Stimulated activated CD8-positive, alpha-beta memory T cell treated with anti-CD3 and anti-CD28 coated beads, Interleukin-4, amount 100 ng/mL, for 1 hour (primary cell): ENCODE results near the gene PARM1.

Source experiments
- DNase-seq, 2 donors: peaks; one replicate each; pipeline ENCODE4 v3.0.0-alpha.2; 2020; ENCODE audit warnings: low read depth in 2 of 2, low spot score in 1 of 2

PARM1 gene

GRCh38 chr4:75069493-75070074 lies 136.7 kb downstream of the PARM1 start:
- no peak for DNase-seq

DNA sequence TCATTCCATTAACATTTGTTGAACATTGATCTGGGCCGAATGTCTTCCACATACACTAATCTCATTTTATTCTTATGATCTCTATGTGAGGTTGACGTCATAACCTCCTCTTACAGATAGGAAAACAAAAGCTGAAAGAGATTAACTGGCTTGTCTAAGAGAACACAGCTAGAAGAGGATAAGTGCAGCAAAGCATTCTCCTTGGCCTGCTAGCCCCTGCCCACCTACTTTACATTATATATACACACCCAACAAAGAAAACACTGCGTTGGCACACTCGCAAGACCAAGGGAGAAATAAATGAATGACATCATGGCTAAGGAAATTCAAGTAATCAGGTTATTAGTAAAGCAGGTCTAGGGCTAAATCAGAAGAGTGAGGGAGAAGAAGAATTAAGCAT lies 138.4 kb downstream of the PARM1 start:
- DNase-seq = no peak

GRCh38 chr4:75080888-75081287 lies 148.0 kb downstream of the PARM1 start:
- DNase-seq = no peak

GRCh38 chr4:75081561-75081960 lies 148.6 kb downstream of the PARM1 start:
- DNase-seq = no peak

DNA sequence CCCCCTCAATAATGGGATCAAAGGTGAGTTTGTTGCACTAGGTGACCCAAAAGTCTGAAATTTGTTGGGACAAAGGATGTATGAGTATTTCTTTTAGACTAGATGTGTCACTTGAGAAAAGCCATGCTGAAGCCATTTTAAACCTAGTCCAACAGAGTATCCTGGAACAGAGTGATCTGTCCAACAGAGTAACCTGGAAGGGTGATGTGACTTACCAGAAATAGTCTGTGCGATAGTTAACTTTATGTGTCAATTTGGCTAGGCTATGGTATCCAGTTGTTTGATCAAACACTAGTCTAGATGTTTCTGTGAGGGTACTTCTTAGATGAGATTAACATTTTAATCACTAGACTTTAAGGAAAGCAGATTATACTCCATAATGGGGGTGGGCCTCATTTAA lies 154.5 kb downstream of the PARM1 start:
- no peak for DNase-seq

DNA sequence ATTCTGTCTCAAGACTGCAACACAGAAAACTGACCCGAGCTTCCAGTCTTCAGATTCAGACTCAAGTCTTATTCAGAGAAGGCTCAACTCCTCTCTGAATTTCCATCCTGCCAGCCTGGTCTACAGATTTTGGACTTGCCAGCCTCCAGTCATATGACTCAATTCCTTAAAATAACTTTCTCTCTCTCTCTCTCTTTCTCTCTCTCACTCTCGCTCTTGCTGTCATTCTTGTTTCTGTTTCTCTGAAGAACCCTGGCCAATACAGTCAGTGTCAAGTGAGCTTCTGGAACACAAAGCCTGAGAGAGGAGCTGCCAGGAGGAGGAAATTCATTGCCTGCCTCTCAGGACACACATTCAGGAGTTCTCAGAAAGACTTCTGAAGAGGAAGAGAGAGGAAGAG lies 154.9 kb downstream of the PARM1 start:
- DNase-seq = no peak

GRCh38 chr4:75089206-75089605 lies 156.3 kb downstream of the PARM1 start:
- no peak for DNase-seq

DNA sequence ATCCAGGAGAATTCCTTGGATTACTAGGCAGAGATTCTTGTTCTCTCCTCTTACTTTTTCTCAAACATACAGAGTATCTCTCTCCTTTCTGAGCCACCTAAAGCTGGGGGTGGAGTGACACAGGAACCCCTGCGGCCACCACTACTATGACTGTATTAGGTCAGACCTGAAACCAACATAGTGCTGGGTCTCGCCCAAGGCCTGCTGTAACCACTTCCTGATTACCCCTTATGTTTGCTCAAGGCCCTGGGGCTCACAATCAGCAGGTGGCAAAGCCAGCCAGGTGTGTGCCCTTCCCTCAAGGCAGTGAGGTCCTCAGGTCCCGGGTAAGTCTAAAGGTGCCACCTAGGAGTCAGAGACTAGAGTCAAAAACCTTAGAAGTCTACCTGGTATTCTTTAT lies 166.4 kb downstream of the PARM1 start:
- DNase-seq = no peak
